Activated naive CD4-positive, alpha-beta T cell treated with Interleukin-2 at 50 U/mL for 16 hours (primary cell): ENCODE data around the gene VWA7.

Source experiments
- DNase-seq: peaks from one replicate; pipeline ENCODE4 v3.0.0-alpha.2; 2020

The VWA7 gene

DNA sequence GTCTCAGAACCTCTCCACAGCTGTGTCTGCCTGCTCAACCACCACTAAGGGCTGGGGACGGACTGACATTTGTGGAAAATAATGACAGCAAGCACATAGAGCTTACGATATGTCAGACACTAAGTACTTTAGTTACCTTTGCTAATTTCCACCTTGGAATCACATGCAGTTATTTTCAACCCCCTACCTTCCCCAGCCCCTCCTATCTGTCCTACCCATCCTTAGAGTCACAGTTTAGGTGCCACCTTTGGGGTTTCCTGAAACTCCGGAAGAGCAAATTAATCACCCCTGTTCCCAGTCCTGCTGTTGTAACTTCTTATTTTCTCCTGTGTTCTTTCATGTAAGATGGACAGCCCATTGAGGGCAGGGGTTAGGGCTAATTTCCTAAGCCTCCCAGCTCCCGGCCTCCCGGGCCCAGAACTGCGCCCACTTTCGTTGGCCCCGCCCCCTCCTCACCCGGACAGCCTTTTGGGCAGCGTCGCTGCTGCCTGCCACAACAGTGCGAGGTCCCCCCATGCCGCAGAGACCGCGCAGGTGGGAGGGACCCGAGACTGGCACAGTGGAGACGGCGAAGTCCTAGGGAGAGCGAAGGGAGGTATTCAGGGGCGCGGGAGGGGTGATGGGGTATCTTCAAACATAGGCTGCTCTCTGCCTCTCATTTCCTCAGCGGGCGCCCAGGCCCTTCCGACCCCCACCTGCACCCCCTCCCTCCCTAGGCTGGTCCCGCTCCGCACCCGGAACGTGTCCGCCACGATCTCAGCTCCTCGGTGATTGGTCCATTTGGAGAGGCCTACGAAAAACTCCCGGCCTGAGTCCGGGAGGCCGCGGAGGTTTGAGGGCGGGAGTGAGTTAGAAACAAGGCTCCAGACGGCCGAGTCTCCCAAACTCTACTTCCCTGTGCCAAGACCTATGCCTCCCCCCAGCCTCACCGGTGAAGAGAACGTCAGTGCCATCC lies 49.1 kb downstream of the VWA7 start:
- no peak for DNase-seq

GRCh38 chr6:31727034-31727716 lies 50.0 kb downstream of the VWA7 start:
- DNase-seq = no peak

- DNase-seq = no peak
Observed at GRCh38 chr6:31725502-31726350, 51.4 kb downstream of the VWA7 start.

DNA sequence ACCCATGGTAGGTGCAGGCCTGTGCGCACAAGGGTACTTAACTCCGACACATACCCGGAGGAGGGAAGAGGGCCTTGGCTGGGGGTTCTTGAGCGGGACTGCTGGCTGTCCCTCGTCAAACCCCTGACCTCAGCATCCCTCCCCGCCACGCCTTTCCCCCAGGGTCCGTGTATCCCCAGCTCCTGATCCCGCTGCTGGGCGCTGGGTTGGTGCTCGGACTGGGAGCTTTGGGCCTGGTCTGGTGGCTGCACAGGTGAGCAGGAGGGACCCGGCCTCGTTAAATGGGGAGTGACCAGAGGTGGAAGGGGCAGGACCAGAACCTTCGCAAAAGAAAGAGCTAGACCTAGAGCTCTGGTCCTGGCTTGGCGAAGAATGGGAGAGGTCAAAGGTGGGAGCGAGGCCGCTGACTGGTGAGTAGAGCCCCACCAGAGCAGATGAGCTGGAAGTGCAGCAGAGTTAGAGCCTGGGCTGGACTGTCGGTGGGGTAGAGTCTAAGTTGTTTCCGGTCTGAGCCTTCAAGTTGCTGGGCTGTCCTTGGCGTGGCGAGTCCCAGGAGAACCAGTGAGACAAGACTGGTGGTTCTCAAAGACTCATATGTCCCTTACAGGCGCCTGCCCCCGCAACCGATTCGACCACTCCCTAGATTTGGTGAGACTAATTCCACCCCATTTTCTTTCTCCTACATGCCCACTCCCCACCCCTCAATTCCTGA lies 53.0 kb downstream of the VWA7 start:
- DNase-seq = no peak

GRCh38 chr6:31723245-31723979 lies 53.7 kb downstream of the VWA7 start, which contains the start of gene MPIG6B:
Gene MPIG6B (plus strand): TSS chr6:31723373. CDS start chr6:31723384, 11 bp downstream.
- DNase-seq = no peak

DNA sequence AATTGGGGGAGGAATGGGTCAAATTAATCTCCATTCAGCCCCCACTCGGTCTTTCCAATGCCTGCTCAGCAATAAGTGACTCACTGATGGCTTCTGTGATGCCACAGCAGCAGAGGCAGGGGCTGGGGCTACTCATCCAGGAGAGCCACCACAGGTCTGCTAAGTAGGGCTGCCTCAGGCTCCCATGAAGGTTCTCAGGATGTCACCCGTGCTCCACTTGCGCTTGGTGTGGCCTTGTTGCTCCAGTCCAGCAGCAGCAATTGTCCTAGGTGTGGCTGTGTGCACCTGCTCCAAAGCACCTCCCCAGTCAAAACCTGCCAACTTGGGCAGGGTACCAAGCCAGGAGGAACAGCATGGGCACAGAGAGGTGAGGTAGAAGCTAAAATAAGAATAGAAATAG lies 55.0 kb downstream of the VWA7 start:
- no peak for DNase-seq

DNA sequence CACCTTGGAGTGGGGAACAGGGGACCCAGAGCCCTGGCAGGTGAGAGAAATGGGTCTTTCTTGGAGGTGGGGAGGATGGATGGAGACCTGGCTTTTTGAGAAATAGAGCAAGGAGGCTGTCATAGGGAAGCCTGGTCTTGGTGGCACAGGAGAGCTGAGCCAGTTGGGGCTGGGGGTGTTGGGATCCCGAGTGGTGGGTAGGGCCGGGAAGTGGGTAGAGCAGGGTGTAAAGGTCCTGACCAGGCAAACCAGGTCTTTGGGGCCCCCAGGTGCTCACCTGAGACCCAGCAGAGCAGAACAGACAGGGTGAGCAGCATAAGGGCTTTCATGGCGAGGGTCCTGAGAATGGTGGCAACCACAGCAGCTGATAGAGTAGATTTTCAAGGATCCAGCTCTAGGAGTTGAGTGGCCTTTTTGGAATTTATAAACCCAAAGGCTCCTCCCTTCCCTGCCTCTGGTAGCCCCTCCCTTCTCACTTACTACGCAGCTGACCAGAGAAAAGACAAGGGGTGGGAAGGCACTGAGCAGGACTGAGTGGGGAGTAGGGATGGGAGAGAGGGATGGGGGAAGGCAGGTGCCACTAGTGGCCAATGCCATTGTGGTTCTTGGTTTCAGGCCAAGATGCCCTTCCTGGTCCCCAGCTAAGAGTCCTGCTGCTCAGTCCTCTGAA lies 55.6 kb downstream of the VWA7 start, which contains the start of gene LY6G6C:
LY6G6C (minus strand) TSS at position 396 of the 670 bp plus-strand sequence; CDS start at position 329, 67 bp downstream.
- DNase-seq = no peak

- no peak for DNase-seq
Observed at GRCh38 chr6:31720196-31720770, 56.8 kb downstream of the VWA7 start.

GRCh38 chr6:31719001-31719400 lies 58.1 kb downstream of the VWA7 start:
- DNase-seq = no peak

DNA sequence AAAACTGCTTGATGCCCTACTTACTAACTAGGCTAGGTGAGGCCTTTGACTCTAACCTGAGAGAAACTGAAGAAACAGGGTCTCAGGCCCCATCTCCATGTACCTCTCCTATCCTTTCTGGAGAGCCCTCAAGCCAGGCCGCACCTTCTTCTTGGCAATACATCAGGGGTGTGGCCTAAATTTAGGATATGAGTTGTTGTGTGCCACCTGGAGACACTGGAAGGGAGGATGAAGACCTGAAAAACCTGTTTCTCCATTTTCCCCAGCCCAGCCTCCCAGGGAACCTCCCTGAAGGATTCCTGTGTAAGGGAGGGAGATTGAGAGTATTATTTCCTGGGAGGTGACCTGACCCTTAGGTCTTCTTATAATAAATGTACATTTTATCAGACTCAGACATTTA lies 58.9 kb downstream of the VWA7 start:
- no peak for DNase-seq

DNA sequence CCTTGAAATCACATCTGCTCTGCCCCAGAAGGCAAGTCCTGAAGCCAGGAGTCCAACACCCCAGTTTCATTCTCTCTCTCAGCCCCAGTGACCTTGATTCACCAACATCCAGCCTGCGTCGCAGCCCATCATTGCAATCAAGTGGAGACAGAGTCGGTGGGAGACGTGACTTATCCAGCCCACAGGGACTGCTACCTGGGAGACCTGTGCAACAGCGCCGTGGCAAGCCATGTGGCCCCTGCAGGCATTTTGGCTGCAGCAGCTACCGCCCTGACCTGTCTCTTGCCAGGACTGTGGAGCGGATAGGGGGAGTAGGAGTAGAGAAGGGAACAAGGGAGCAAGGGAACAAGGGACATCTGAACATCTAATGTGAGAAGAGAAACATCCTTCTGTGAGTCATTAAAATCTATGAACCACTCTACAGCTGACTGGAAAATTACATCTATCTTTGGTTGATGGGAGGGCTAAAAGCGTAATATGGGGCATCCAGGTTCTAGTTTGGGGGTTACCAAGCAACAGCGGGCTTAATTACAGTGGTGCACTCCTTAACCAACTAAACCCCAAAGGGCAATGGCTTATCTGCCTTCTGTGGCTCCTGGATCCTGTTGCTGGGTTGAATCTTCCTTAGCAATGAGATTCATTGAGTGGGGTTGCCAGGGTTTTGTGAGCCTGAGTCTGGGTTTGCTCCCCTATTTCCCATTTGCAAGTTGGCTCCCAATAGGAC lies 59.5 kb downstream of the VWA7 start:
- DNase-seq = no peak
